ENCODE measurements around the gene NPHP4.
"Not testable (repeated sequence)": the region's sequence is repeated elsewhere in the genome, so short reads cannot be mapped to it uniquely, and the experiment has no call there.

DNA sequence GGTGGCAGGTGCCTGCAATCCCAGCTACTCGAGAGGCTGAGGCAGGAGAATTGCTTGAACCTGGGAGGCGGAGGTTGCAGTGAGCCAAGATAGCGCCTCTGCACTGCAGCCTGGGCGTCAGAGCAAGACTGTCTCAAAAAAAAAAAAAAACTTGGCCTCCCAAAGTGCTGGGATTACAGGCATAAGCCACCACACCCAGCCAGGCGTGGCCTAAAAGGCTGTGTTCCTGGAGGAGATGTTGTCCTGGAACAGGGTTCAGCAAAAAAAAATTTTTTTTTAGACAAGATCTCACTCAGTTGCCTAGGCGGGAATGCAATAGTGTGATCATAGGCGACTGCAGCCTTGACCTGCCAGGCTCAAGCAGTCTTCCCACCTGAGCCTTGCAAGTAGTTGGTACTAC, 25.4 kb upstream of the NPHP4 start:
- TF ChIP-seq POLR2A (conservative IDR thresholded peaks at IDR 0.05); ZNF253 (CRISPR knock-in tag; conservative IDR thresholded peaks at IDR 0.05): not testable (repeated sequence)
